Measurements from ENCODE around the gene CPEB2.

Gene CPEB2

DNA sequence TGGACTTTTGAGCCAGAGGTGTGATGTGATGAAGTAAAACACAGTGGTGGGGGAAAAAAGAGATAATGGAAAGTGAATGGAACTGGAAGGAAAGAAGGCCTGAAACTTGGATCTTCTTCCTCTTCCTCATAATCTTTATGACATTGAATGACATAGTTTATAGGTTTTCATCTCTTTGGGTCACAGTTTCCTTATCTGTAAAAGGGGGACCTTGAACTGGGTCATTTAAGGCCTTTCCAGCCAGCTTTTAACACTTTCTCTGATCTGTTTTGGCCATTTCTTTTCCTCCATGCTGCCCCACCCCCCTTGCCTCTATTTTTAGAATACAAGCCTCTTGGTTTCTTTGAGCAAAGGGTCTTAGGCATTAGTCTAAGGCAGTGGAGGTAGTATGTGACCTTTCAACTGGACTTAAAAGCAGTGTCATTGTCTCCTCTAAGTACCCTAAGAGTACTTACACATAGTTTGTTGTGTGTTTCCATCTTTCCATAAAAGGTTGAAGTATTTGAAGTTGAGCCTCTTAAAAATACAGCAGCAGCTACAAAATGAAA, 7.8 kb downstream of the CPEB2 start:
- DNase-seq (ENCODE audit: low read depth in 1 of 2, low spot score in 1 of 2): no peak

GRCh38 chr4:15011166-15011565, 8.9 kb downstream of the CPEB2 start:
- no peak for DNase-seq (ENCODE audit: low read depth in 1 of 2, low spot score in 1 of 2)

- DNase-seq (ENCODE audit: low read depth in 1 of 2, low spot score in 1 of 2): no peak
Measured at GRCh38 chr4:15012017-15012788, 9.9 kb downstream of the CPEB2 start.

GRCh38 chr4:15013585-15013984, 11.3 kb downstream of the CPEB2 start:
- no peak for DNase-seq (ENCODE audit: low read depth in 1 of 2, low spot score in 1 of 2)

DNA sequence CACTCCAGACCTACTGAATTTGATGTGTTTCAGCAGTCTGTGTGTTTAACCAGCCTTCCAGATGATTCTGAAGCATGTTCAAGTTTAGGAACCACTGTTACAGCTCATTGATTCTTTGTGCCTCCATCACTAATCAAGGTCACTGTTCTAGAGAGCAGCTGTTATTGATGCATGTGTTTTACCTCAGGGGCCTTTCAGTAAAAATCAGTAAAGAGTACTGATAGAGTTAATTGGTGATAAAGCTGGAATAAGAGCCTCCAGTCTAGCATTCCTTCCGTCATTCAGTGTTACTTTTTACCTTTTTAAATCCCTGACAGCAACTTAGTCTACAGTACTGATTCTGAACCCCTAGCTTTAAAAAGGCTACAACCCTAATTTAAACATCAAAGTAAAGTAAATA, 12.9 kb downstream of the CPEB2 start:
- DNase-seq (ENCODE audit: low read depth in 1 of 2, low spot score in 1 of 2): no peak

DNA sequence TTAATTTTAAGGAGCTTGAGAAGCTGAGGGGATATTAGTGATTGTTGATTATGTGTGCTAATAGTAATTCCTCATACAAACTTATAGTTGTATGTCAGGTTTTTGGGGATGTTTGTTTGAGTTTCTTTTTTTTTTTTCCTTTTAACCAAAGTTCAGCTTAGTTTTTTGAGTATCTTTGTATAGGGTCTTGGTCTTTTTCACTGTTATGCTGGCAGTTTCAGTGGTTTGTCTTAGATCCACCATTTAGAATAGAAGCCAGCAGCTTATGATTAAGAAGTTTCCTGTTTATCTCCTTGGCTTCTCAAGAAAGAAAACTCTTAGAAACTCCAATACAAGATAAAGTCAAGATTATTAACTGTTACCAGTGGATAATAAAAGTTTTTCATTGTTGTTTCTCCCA, 16.1 kb downstream of the CPEB2 start:
- no peak for DNase-seq (ENCODE audit: low read depth in 1 of 2, low spot score in 1 of 2)

DNA sequence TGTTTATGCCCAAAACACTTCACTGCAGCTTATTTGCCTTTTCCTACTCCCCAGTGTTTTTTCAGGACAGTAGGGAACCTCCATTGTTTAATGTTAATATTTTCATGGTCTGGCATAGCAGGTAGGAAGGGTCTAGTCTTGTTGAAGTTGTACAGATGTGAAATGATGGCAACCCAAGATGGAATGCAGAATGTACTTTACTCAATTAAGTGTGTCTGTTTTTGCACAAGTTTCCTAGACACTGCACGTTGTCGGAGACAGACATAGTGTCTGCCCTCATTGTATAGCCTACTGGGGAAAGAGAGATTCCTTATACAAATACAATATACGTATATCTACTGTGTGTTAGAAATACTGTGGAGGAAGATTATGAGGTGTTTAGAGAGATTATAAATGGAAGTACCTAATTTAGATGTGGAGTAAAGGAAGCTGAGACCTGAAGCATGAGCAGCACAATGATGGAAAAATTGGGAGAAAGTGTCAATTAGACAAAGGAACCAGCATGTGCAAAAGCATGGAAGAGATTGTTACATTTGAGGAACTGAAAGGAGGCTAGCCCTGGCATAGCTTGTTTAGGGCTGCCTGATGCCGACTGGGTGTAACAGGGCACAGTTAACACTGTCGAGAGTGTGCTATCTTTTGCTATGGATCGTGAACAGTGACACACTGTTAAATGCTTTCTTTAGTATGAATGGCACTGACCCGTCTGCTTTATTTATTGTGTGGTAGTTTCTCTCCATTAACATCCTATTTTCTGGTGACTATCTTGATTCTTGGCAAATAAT, 18.4 kb downstream of the CPEB2 start:
- no peak for DNase-seq (ENCODE audit: low read depth in 1 of 2, low spot score in 1 of 2)

DNA sequence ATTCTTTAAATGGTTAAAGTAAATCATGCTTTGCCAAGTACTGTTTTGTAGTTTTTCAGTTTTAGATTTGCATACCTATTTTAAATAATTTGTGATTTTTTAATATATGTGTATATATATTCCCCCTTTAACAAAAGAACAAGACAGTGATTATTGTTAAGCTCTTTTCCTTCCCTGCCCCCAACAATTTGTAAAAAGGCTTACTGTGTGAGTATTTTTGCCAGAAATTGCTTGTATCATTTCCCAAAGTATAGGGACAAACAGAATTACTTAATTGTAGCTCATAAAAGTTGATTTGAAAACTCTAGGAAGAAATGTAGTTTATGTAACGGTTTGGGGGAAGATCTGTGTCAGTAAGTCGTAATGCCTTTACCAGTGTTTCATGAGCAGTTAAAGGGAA, 19.0 kb downstream of the CPEB2 start:
- DNase-seq (ENCODE audit: low read depth in 1 of 2, low spot score in 1 of 2): no peak

DNA sequence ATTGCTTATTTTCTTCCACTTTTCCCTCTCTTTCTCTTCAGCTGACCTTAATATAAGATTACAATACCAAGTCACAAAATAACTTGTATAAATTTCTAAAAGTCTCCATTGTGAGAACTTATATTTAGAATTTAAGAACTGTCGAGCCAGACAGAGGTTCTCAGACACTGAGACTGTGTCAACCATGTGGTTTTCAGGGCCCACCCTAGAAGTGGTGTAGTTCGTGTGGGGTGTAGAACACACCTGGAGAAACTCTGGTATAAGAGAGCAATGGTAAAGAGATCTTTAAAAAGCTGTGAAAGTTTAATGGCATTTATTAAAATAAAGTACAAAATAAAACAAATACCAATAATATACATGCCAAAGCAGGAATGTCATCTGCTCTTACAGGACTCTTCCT, 19.7 kb downstream of the CPEB2 start:
- DNase-seq (ENCODE audit: low read depth in 1 of 2, low spot score in 1 of 2): no peak

DNA sequence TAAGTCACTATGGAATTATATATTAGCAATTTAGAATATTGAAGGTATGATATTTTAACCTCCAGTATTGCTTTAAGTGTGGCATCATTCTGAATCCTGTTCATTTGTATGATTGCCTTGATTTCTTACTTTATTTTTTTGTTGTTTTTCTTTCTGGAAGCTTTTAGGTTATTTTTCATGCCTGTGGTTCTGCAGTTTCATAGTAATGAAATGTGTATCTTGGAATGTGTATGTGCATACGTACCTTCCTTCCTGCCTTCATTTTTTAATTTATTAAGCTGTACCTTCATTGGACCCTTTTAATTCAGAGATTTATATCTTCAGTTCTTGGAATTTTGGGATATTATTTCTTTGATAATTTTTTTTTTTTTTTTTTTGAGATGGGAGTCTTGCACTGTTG, 22.1 kb downstream of the CPEB2 start:
- no peak for DNase-seq (ENCODE audit: low read depth in 1 of 2, low spot score in 1 of 2)

- no peak for DNase-seq (ENCODE audit: low read depth in 1 of 2, low spot score in 1 of 2)
Measured at GRCh38 chr4:15025693-15026092, 23.4 kb downstream of the CPEB2 start.

GRCh38 chr4:15027921-15028435, 25.7 kb downstream of the CPEB2 start:
- no peak for DNase-seq (ENCODE audit: low read depth in 1 of 2, low spot score in 1 of 2)

DNA sequence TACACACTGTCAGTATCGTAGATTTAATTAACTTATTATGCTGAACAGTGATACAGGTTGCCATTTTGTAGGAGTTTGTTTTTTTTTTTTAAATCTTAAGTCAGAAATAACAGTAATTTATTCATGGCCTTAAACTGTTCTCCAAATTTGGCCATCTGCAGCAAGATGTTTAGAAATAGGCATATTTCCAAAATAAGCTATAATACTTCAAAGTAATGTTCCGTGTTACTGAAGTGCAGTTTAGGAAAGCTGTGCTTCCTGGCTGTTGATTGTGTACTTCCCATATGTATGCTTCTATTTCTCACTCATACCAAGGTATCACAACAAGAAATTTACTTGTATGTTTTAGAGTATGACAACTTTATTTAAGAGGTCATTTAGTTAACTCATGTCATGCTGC, 28.9 kb downstream of the CPEB2 start:
- DNase-seq (ENCODE audit: low read depth in 1 of 2, low spot score in 1 of 2): no peak

- no peak for DNase-seq (ENCODE audit: low read depth in 1 of 2, low spot score in 1 of 2)
Measured at GRCh38 chr4:15031993-15032675, 29.9 kb downstream of the CPEB2 start.

GRCh38 chr4:15034071-15034764, 31.9 kb downstream of the CPEB2 start:
- no peak for DNase-seq (ENCODE audit: low read depth in 1 of 2, low spot score in 1 of 2)

- DNase-seq (ENCODE audit: low read depth in 1 of 2, low spot score in 1 of 2): no peak
Measured at GRCh38 chr4:15035159-15035558, 32.9 kb downstream of the CPEB2 start.

- DNase-seq (ENCODE audit: low read depth in 1 of 2, low spot score in 1 of 2): no peak
Measured at GRCh38 chr4:15037923-15038541, 35.8 kb downstream of the CPEB2 start.

DNA sequence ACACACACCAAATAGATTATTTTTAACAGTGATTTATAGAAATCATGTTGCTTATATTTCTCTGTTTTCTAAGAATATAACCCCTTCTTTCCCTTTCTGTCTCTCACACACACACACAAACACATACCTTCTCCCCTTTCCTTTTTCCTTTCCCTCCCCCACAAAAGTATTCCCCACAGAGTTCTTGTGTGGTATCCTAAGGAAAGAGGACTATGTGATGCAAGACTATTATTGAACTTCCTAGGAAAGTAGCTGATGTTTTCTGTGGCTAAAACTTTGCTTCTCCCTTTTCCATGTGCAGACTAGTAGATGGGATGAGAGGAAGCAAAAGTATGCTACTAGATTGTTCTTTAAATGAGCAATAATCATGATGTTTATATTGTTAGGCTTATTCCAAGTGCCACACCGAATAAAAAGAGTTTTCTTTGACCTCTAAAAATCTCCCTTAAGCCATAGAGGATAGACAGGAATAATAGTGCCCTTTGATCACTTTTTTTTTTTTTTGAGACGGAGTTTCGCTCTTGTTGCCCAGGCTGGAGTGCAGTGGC, 38.7 kb downstream of the CPEB2 start:
- DNase-seq (ENCODE audit: low read depth in 1 of 2, low spot score in 1 of 2): no peak

DNA sequence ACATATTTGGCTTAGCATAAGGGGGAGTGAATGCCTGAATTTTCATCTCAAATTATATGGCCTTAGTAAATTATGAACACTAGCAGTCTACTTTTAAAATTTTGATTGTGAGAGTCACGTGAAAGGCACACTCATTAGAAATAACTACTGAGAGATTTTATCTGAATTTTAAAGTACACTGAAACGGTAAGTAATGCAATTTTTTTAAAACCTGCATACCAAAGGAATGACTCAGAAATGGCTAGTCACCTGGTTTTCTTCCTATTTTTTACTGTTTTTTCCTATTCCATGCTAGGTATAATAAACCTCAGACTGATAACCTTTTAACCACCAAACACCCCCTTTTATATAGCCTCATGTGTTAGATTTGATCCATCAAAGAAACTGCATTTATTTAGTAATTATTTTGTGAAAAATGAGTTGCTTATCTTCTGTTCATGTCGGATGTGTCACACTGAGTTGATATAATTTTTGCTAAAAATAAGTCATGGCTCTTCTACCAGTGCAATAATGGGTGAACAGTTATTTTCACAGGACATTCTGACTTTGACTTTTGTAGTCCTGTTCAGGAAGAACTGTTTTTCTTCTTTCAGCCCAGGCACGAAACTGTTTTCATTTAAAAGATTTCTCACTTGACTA, 40.4 kb downstream of the CPEB2 start:
- DNase-seq (ENCODE audit: low read depth in 1 of 2, low spot score in 1 of 2): no peak

- DNase-seq (ENCODE audit: low read depth in 1 of 2, low spot score in 1 of 2): no peak
Measured at GRCh38 chr4:15043226-15043625, 40.9 kb downstream of the CPEB2 start.

Data from activated T-helper 1 cell treated with anti-CD3 and anti-CD28 coated beads, Interleukin-2, amount 50 U/mL, for 16 hours (primary cell).